ENCODE results near the gene CBFB.
"Not testable (repeated sequence)": the region's sequence is repeated elsewhere in the genome, so short reads cannot be mapped to it uniquely, and the experiment has no call there.

Gene CBFB

DNA sequence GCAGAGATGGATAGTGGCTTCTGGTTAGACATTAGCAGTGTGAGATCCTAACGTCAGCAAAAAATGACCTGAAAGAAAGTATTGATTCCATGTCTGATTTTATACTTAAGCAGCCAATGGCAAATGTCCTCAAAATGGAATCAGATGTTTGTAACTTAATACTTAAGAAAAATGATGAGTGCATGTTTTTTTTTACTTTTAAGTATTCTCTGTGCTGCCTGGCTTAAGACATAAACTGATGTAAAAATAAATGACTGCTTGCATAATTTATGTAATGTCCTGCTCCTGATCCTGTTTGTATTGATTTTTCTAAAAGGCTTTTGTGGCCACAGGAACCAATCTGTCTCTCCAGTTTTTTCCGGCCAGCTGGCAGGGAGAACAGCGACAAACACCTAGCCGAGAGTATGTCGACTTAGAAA is 7.4 kb downstream of the CBFB start:
- Histone ChIP-seq H3K27me3 (no peaks in the 10 kb centered on the region), H3K27ac (no peak overlapping the region), H3K4me1 (peaks cover 0 to 38% (median 14%) of the 10 kb centered on the region in 4 donors), H3K4me3 (no peak overlapping the region), H3K9me3 (no peaks in the 10 kb centered on the region), H3K36me3 (peaks cover 0 to 18% (median 0%) of the 10 kb centered on the region in 3 donors)
- DNase-seq = no peak
- TF ChIP-seq, protein P1, sequence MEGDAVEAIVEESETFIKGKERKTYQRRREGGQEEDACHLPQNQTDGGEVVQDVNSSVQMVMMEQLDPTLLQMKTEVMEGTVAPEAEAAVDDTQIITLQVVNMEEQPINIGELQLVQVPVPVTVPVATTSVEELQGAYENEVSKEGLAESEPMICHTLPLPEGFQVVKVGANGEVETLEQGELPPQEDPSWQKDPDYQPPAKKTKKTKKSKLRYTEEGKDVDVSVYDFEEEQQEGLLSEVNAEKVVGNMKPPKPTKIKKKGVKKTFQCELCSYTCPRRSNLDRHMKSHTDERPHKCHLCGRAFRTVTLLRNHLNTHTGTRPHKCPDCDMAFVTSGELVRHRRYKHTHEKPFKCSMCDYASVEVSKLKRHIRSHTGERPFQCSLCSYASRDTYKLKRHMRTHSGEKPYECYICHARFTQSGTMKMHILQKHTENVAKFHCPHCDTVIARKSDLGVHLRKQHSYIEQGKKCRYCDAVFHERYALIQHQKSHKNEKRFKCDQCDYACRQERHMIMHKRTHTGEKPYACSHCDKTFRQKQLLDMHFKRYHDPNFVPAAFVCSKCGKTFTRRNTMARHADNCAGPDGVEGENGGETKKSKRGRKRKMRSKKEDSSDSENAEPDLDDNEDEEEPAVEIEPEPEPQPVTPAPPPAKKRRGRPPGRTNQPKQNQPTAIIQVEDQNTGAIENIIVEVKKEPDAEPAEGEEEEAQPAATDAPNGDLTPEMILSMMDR (IDR thresholded peaks at IDR 0.05) = no peak
- intact Hi-C loops (cut with DNase I; ENCODE audit: low total_unique reads) = no loop called here

DNA sequence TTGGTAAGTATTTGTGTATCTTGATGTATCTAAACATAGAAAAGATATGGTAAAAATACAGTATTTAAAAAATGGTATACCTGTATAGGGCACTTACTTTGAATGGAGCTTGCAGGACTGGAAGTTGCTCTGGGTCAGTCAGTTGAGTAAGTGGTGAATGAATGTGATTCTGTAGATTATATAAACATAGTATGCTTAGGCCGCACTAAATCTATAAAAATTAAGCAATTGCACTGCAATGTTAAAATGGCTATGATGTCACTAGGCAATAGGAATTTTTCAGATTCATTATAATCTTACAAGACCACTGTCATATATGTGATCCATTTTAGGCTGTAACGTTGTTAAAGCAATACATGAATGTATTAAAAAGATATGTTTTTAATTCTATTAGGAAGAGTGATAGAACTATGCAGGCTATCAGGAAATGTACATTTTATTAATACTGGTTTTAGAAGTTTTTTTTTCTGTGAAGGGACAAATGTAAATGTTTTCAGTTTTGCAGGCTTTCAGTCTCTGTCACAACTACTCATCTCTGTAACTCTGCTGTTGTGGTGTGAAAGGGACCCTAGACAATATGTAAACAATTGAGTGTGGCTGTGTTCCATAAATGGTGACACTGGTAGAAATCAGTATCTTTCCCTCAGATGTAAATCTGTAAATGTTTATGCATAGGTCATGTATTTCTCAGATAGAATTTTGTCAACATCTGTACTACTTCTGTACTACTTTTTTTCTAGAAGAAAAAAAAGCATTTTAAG is 10.5 kb downstream of the CBFB start:
- H3K9me3 ChIP-seq = no peaks in the 10 kb centered on the region
- no peak overlapping the region for H3K27ac ChIP-seq
- peaks cover 0 to 12% (median 10%) of the 10 kb centered on the region in 3 donors for H3K36me3 ChIP-seq
- intact Hi-C loops (cut with DNase I; ENCODE audit: low total_unique reads) = no loop called here
- H3K4me3 ChIP-seq = no peak overlapping the region
- peaks cover 0 to 23% (median 10%) of the 10 kb centered on the region in 4 donors for H3K4me1 ChIP-seq
- no peaks in the 10 kb centered on the region for H3K27me3 ChIP-seq
- TF ChIP-seq, protein P1 (IDR thresholded peaks at IDR 0.05) = no peak
- DNase-seq = no peak

DNA sequence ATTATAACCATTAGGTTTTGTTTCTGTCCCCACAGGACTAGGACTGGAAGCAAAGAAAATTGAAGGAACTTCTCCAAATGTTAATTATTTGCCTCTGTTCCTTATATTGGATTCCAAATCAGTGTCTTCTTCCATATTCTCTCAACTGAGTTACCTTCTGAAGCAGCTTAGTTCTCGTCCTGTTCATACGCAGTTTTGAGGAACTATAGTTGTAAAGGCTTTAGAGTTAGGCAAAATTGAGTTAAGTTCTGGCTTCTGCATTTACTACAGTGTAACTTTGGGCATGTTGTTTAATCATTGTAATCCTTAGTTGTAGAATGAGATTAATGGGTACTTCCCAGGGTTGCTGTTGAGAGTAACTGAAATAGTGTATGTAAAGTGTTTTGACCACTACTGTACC is 11.2 kb downstream of the CBFB start:
- Histone ChIP-seq H3K4me1 (peaks cover 0 to 16% (median 7%) of the 10 kb centered on the region in 4 donors), H3K27me3 (no peaks in the 10 kb centered on the region), H3K4me3 (no peak overlapping the region), H3K27ac (no peak overlapping the region), H3K9me3 (no peaks in the 10 kb centered on the region), H3K36me3 (peaks cover 0 to 12% (median 10%) of the 10 kb centered on the region in 3 donors)
- intact Hi-C loops (cut with DNase I; ENCODE audit: low total_unique reads) = no loop called here
- DNase-seq = no peak
- TF ChIP-seq, protein P1 (IDR thresholded peaks at IDR 0.05) = no peak

- DNase-seq = no peak
- no peaks in the 10 kb centered on the region for H3K27me3 ChIP-seq
- no peak overlapping the region for H3K4me3 ChIP-seq
- H3K4me1 ChIP-seq = peaks cover 0 to 12% (median 6%) of the 10 kb centered on the region in 4 donors
- H3K9me3 ChIP-seq = no peaks in the 10 kb centered on the region
- TF ChIP-seq, protein P1 (IDR thresholded peaks at IDR 0.05) = no peak
- intact Hi-C loops (cut with DNase I; ENCODE audit: low total_unique reads) = no loop called here
- H3K36me3 ChIP-seq = peaks cover 0 to 16% (median 10%) of the 10 kb centered on the region in 3 donors
- H3K27ac ChIP-seq = no peak overlapping the region
Measured at GRCh38 chr16:67040906-67041305, 12.0 kb downstream of the CBFB start.

DNA sequence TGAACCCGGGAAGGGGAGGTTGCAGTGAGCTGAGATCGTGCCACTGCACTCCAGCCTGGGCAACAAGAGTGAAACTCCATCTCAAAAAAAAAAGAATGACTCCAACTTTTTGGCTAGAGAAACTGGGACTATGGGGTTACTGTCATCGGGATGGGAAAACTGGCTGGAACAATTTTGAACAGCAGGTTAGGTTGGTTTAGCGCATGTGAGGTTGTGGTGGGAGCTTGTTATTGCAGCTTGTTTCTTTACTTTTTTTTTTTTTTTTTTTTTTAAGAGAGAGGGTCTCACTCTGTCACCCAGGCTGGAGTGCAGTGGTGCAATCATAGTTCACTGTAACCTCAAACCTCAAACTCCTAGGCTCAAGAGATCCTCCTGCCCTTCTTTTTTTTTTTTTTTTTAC is 12.6 kb downstream of the CBFB start:
- intact Hi-C loops (cut with DNase I; ENCODE audit: low total_unique reads); H3K9me3 ChIP-seq; H3K27me3 ChIP-seq; DNase-seq; H3K27ac ChIP-seq; H3K4me3 ChIP-seq; H3K4me1 ChIP-seq: not testable (repeated sequence)
- H3K36me3 ChIP-seq = peaks cover 0 to 22% (median 10%) of the 10 kb centered on the region in 3 donors

- Histone ChIP-seq H3K9me3 (no peaks in the 10 kb centered on the region), H3K4me3 (no peak overlapping the region), H3K36me3 (peaks cover 0 to 10% (median 10%) of the 10 kb centered on the region in 3 donors), H3K4me1 (peaks cover 0 to 8% (median 4%) of the 10 kb centered on the region in 4 donors), H3K27me3 (no peaks in the 10 kb centered on the region), H3K27ac (no peak overlapping the region)
- no peak for DNase-seq
- intact Hi-C loops (cut with DNase I; ENCODE audit: low total_unique reads) = no loop called here
- TF ChIP-seq, protein P1 (IDR thresholded peaks at IDR 0.05) = no peak
Measured at GRCh38 chr16:67043420-67043819, 14.5 kb downstream of the CBFB start.
